ENCODE results near the gene PLSCR3.

The PLSCR3 gene

DNA sequence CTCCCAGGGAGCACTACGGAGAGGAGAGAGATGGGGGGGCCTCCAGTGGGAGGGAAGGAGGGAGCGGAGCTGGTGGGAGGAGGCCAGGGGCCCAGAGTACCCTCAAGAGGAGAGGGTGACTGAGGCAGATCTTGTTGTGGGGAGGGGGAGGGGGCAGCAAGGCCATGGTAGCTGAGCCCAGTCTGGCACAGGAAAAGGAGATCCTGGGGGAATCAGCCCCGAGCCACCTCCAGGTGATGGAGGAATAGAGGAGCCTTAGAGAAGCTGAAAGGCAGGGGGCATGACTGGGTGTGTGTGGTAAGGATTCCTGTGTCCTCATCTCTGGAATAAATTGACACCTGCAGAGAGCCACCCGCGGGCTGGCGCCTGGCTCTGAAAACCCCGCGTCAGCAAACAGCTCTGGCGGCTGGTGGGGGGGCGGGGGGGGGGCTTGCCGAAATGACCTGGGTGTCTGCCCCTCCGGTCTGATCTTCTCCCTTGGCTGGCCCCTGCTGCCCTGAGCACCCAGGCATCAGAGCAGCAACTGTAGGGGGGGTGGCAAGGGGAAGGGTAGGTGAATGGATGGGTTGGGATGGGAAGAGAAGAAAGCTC lies 12.0 kb upstream of the PLSCR3 start:
- no peak for DNase-seq (ENCODE audit: low read depth in 3 of 3)

DNA sequence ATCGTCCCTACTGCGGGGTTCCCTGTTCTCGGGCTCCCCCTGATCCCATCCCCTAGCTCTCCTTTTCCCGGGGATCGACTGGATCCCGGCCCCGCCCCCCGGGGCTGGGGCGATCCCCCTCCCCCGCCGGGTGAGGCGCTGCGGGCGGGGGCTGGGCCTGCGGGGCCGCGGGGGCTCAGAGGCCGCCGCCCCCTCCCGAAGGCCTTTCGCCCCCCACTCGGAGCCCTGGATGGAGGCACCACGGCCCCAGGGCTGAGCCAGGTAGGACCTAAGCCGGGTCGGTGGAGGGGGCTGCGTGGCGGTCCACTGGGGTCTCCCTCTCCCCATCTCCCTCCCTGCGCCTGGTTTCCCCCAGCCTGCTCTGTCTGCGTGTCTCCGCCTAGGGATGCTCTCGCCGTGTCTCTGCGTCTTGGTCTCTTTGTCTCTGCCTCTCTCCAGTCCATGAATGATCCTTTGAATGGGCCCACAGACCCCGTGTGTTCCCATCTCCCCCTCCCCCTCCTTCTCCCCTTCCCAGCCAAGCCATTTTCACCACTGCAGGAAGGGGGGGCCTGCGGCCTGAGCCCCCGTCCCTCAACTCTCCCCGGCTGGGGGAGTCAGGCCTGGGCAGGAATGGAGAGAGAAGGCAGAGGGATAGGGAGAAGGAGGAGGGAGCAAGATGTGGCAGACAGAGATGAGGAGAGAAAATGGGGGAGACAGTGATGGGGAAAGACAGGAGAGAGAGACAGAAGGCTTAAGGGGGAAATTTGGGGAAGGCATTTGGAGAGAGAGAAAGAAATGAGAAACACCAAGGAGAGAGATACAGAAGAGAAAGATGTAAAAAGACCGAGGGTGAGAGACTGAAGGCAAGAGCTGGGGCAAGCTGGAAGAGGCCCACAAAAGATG lies 11.3 kb upstream of the PLSCR3 start:
- DNase-seq (ENCODE audit: low read depth in 3 of 3), result no peak

DNA sequence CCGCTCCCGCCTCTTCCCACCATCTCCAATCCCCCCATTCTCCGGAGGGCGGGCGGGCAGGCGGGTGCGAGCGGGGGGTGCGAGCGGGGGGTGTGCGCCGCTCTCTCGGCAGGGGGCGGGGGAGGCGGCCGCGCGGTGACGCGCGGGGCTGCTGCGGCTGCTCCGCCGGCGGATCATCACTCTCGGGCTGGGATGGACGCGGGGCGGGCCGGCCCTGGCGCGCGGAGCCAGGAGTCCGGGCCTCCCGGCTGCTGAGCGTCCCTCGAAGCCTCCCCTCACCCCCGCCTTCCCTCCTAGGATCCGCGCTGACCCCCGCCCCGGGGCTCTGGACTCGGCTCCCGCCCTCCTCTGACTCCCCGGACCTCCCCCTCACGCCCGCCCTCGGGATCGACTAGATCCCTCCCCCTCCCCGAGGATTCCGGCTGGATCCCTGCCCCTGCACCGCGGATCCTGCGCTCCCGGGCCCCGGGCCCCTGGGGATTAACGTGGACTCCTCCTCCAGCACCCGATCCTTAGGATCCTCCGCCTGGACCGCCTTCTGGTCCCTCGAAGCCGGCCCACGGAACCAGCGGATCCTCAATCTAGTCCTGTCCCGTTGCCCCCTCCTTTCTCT lies 10.5 kb upstream of the PLSCR3 start:
- DNase-seq (ENCODE audit: low read depth in 3 of 3), result no peak

DNA sequence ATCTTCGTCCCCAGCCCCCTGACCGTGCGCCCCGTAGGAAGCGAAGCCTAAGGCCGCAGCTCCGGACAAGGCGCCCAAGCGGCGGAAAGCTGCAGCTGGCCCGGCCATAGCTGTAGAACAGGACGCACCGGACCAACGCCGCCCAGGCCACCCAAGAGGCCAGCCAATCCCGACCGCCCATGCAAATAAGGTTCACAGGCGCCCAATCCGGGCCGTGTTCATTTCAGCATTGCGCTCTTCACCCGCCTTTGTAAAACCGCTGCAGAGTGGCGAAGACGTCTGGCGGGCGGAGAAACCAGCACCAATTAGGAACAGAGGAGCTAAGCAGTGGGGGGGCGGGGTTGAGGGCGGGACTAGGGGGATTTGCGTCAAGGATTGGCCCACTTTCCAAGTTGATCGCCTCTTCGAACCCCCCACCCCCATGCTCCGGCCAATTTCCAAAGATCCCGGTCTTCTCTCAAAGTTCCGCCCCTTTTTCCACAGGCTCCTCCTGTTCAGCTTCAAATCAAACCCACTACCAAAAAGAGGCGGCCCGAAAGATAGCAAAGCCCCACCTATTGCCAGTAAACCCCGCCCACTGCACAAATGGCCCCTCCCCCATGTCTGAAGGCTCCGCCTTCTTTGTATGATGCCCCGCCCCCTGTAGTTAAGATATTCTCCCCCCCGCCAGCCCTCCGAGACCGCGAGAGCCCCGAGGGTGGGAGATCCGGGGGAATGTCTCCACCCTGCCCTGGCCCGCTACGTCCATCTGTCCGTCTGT lies 9.8 kb upstream of the PLSCR3 start, which contains the start of gene TMEM256:
TSS of gene TMEM256 (minus strand) at position 121 of the 760 bp plus-strand sequence. CDS start at position 108, 13 bp downstream.
- peak; percentile 90 to 93 (median 91) for DNase-seq (ENCODE audit: low read depth in 3 of 3)

DNA sequence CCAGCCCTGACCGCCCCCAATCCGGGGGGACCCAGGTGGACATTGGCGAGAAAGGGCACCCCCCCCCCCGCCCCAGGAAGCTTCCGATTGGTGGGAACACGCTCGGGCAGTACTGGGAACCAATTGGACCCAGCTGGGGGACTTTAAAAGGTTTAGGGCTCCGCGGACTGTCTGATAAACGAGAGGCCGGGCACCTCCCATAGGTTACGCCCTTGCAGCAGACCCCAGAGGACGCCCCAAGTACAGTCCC lies 9.3 kb upstream of the PLSCR3 start:
- DNase-seq (ENCODE audit: low read depth in 3 of 3), result no peak

DNA sequence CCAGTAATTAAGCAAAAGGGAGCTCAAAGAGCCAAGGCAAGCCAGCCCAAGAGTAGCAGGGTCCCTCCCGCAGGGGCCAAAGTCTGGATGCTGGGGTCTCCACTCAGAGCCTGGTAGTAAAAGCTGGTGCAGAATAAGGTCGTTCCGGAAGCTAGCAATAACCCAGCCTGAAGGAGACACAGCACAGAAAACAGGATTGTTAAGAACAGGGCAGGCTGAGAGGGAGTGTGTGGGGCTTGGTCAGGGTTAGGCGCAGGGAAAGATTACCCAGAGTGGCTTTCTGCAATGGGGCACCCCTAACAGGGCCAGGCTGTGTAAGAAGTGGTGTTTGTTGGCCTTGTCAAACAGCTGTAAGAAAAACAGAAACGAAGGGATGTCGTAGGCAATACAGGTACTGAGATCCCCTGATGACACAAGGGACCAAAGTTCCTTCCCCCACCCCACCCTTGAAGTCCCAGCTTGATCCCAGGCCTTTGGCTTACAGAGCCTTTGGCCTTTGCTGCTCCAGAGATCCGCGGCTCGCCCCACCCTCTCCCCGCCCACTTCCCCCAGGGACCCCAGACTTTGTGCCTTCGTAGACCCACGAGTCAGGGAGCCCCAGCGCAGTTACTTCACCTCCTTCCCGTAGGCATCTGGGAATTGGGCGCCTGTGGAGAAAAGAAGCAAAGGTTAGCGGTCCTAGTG lies 8.9 kb upstream of the PLSCR3 start:
- DNase-seq (ENCODE audit: low read depth in 3 of 3), result no peak

DNA sequence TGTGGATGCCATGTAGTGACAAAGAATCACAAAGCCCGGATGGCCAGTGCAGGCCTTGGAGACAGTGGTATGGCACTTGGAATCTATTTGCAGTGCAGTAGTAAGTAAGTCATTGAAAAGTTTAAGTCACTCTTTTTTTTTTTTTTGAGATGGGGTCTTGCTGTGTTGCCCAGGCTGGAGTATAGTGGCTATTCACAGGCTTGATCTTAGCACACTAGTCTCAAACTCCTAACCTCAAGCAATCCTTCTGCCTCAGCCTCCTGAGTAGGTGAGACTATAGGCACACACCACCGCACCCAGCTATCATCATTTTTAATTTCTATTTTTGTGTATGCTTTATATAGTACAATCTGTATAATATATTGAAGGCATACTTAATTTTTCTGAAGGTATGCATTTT lies 4.3 kb upstream of the PLSCR3 start:
- no peak for DNase-seq (ENCODE audit: low read depth in 3 of 3)

DNA sequence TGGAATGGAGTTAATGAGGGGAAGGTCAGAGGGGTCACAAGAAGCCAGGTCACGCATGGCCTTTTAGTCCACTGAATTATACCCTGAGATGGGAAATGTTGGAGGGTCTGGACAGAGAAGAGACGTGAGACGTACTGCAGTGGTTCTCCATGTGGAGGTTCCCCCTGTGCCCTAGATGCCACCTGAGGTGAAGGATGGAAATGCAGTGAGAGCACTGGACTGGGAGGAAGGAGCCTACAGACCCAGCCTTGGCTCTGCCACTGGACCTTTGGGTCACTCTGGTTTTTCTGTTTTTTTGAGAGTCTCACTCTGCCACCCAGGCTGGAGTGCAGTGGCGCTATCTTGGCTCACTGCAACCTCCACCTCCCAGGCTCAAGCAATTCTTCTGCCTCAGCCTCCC lies 1.8 kb upstream of the PLSCR3 start:
- DNase-seq (ENCODE audit: low read depth in 3 of 3), result no peak

DNA sequence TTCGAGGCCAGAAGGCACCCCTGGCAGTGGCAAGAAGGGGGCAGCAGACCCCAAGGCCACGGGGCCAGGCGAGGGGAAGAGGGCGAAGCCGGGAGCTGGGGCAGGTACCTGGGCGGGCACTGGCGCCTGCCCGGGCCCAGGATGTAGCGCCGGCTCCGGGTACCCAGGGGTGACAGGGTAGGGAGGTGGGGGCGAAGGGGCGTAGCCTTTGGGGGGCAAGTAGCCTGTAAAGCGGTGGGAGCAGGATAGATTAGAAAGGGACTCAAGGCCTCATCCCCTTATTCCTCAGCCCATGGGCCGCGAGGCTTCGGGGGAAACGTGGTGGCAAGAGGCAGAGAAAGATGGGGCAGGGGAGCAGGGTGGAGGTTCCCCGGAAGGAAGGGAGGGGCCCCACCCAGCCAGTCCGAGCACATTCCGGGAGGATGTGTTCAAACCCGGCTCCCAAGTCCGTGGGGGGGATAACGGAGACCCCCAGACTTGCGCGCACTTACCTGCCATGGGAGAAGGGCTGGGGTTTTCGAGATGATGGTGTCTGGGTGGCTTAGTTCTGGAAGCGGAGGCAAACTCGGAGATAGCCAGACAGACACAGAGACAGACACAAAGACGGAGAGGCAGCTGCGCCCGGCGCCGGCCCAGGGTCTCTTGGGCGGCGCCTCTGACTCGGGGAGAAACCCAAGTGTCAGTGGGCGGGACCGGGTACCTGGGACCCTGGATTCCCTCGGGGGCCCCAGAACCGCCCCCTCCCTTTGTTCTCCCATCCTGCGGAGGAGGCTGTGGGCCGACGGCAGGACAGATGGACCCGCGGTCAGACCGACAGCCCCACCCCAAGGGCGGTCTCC lies 493 bp downstream of the PLSCR3 start:
- DNase-seq (ENCODE audit: low read depth in 3 of 3), result peak in 2 of 3 experiments; percentile 37 to 50

DNA sequence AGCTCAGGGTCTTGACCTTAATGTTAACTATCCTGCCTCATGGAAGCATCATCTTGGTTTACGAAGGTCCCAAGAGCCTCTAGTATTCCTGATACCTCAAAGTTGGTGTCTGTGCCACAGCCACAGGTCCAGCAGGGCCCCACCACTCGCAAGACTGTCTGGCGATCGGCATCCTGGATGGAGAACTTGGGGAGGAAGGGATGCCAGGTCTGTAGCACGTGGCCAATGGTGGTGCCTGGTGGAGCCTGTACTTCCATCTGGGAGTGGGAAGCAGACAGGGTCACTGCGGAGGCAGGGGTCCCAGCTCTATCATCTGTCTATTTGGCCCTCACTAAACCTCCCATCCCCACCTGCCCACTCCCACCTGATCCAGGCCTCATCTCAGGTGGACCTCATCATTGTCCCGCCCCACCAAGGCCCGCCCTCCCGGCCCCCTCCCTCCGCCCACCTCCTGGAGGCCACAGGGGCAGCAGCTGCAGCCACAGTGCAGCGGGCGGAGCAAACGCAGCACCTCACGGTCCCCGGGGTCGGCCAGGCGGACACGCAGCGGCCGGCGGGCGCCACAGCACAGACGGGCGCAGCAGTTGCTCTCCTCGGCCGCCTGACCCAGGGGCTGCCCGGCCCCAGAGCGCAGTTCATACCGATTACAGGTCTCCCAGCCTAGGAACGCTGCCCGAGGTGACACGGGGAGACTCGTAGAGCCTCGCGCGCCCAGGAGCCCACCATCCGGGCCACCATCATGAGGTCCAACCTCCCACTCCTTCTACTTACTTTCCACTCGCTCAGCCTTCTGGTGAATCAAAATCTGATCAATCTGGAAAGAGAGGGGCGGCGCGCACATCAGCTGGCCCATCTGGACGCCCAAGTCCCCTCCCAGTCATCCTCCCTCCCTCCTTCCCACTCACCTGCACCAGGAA lies 1.4 kb downstream of the PLSCR3 start:
- no peak for DNase-seq (ENCODE audit: low read depth in 3 of 3)

DNA sequence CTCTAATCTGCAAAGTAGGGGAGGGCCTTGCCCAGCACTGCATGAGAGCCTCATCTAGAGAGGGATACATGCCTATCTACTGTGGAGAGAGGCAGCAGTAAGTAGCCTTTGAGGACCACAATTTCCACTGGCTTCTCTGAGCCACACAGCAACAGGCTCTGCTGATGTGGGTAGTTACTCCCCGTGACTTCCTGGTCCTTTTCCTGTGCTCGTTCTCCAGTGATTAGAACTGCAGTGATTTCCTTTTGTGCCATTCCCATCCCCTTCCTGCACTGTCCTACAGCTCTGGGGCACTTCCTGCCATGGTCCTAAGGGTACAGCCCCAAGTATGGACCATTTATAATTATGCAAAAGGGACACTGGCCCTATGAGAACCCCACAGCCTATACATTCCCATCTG lies 3.0 kb downstream of the PLSCR3 start:
- no peak for DNase-seq (ENCODE audit: low read depth in 3 of 3)

DNA sequence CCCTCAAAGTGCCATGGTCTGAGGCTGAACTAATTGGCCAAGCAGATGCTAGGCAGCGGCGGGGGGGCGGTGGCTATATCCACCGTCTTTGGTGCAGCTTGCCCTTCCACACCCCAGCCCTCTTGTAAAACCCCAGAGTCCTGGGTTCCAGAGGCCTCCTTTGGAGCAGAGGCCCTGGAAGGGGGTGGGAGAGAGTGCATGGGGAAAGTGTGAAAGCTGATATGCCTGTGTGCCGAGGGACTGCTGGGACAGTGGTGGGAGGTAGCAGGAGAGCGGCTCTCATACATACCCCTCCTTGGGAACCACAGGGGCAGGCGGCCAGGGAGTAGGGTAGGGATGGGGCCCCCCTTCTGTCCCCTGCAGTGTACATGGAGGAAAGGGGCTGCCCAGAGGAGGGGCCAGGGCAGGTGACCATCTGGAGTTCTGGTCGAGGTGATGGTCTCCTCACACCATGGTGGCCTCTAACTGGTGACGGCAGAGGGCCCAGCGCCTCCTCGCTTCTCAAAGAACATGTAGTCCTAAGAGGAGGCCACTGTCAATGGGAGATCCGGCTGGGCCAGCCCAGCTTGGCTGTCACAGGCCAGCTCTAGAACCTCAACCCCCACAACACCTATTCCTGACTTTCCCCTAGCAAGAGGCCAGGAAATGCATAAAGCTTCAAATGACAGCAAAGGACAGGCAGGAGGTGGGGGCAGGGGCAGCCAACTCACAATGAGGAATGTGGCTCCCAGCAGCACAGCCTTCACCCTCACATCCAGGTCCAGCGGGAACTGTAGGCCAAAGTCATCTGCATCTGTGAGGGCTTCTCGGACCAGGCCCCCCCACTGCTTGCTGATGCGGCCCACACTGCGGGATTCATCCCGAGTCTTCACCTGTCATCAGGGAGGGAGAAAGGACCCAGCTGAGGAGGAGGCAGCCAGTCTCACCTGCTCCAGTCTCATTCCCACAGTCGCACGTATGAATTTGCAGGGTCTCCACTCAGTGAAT lies 4.1 kb downstream of the PLSCR3 start:
- no peak for DNase-seq (ENCODE audit: low read depth in 3 of 3)

DNA sequence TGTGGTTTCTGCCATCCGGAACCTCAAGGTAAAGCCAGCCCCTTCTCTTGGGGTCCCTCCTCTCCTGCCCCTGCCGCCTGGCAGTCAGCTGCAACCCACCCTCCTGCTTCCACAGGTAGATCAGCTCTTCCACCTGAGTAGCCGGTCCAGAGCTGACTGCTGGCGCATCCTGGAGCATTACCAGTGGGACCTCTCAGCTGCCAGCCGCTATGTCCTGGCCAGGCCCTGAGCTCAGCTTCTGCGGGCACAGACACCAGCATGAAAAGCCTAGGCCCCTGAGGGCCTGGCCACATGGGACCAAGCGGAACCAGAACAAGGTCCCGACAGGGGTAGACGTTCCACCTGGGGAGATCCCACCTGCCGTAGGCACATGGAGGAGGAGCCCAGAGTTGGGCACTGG lies 5.5 kb downstream of the PLSCR3 start:
- no peak for DNase-seq (ENCODE audit: low read depth in 3 of 3)

DNA sequence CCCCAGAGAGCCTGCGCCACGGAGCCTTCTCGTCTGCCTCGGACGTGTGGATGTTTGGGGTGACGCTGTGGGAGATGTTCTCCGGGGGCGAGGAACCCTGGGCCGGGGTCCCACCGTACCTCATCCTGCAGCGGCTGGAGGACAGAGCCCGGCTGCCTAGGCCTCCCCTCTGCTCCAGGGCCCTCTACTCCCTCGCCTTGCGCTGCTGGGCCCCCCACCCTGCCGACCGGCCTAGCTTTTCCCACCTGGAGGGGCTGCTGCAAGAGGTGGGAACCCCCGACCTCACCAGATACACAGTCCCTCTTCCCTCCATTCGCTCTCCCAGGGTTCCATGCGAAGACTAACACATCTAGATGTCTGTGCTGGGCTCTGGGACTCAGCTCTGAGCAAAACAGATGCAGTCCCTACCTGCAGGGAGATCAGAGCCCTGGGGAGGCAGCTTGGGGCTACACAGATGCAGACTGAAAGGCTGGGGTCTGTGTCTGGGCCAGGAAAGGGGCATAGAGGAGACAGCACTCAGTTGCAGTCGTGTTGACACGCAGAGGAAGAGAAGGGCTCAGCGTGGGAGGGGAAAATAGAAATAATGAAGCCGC lies 9.7 kb downstream of the PLSCR3 start:
- no peak for DNase-seq (ENCODE audit: low read depth in 3 of 3)

DNA sequence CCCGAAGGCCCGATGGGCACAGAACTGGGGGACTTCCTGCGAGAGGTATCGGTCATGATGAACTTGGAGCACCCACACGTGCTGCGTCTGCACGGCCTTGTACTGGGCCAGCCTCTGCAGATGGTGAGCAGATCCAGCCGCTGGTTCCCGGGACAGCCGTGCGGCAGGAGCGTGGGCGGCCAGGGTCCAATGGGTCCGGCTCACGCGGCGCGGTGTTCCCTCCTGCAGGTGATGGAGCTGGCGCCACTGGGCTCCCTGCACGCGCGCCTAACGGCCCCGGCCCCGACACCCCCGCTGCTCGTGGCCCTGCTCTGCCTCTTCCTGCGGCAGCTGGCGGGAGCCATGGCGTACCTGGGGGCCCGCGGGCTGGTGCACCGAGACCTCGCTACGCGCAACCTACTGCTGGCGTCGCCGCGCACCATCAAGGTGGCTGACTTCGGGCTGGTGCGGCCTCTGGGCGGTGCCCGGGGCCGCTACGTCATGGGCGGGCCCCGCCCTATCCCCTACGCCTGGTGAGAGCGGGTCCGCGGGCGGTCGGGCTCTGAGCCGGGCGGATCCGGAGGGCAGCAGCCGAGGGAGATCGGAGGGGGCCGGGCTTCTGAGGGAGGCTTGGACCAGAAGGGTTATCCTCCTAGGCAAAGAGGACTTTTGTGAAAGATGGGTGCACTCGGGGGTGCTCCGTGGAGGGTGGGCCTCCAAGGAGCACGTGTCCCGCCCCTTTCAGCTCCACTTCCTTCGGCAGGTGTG lies 10.4 kb downstream of the PLSCR3 start:
- peak; percentile 55 to 70 (median 68) for DNase-seq (ENCODE audit: low read depth in 3 of 3)

DNA sequence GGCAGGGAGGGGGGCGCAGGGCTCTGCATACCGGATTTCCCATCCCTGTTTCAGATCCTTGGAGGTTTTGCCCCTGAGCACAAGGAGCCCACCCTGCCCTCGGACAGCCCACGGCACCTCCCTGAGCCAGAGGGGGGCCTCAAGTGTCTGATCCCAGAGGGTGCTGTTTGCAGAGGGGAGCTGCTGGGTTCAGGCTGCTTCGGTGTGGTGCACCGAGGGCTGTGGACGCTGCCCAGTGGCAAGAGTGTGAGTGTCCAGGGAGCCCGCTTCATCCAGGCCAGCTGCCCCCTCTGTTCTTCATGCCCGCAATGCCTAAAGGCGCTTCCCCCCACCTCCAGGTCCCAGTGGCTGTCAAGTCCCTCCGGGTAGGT lies 11.0 kb downstream of the PLSCR3 start:
- no peak for DNase-seq (ENCODE audit: low read depth in 3 of 3)

DNA sequence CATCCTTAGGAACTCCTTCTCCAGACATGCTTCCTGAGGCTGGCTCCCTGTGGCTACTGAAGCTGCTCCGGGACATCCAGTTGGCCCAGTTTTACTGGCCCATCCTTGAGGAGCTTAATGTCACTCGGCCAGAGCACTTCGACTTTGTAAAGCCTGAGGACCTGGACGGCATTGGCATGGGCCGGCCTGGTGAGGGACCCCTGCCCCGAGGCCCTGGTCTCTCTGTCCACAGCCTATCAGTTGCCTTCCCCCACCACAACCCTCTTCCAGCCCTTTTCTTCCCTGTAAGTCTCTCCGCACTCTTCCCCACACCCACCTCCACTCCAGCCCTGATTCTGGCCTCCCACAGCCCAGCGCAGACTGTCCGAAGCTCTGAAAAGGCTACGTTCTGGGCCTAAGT lies 11.4 kb downstream of the PLSCR3 start:
- no peak for DNase-seq (ENCODE audit: low read depth in 3 of 3)
